ENCODE results near the gene TSHZ2.
"Not testable (repeated sequence)": the region's sequence is repeated elsewhere in the genome, so short reads cannot be mapped to it uniquely, and the experiment has no call there.

Gene TSHZ2

GRCh38 chr20:52963131-52963530, 9.0 kb upstream of the TSHZ2 start:
- TF ChIP-seq EZH2phosphoT487 (IDR thresholded peaks at IDR 0.05; ENCODE audit: low read depth) (no peak), CTCF (IDR thresholded peaks at IDR 0.05; ENCODE audit: low read depth, low read length) (no peak)
- Histone ChIP-seq H3K9ac (ENCODE audit: low read length) (no peak overlapping the region), H3K9me3 (ENCODE audit: insufficient read depth, low read length) (no peaks in the 10 kb centered on the region), H3K36me3 (replicated peaks; ENCODE audit: low read depth, low read length) (no peaks in the 10 kb centered on the region), H3K27me3 (ENCODE audit: low read depth, low read length) (no peaks in the 10 kb centered on the region), H2AFZ (ENCODE audit: low read depth, low read length) (no peak overlapping the region), H3K27ac (ENCODE audit: low read length) (no peak overlapping the region), H3K4me2 (ENCODE audit: low read length) (no peak overlapping the region), H3K4me1 (ENCODE audit: low read length) (peaks cover 18% of the 10 kb centered on the region), H3K79me2 (ENCODE audit: low read length) (no peaks in the 10 kb centered on the region), H3K4me3 (ENCODE audit: low read length) (no peak overlapping the region), H4K20me1 (ENCODE audit: insufficient read depth, low read length) (no peaks in the 10 kb centered on the region)

GRCh38 chr20:52964131-52964530, 8.0 kb upstream of the TSHZ2 start:
- Histone ChIP-seq H3K4me3 (ENCODE audit: low read length) (no peak overlapping the region), H3K27me3 (ENCODE audit: low read depth, low read length) (no peaks in the 10 kb centered on the region), H3K4me1 (ENCODE audit: low read length) (peaks cover 13% of the 10 kb centered on the region), H4K20me1 (ENCODE audit: insufficient read depth, low read length) (no peaks in the 10 kb centered on the region), H3K27ac (ENCODE audit: low read length) (no peak overlapping the region), H3K36me3 (replicated peaks; ENCODE audit: low read depth, low read length) (no peaks in the 10 kb centered on the region), H2AFZ (ENCODE audit: low read depth, low read length) (no peak overlapping the region), H3K79me2 (ENCODE audit: low read length) (no peaks in the 10 kb centered on the region), H3K9ac (ENCODE audit: low read length) (no peak overlapping the region), H3K9me3 (ENCODE audit: insufficient read depth, low read length) (no peaks in the 10 kb centered on the region), H3K4me2 (ENCODE audit: low read length) (no peak overlapping the region)
- TF ChIP-seq EZH2phosphoT487 (IDR thresholded peaks at IDR 0.05; ENCODE audit: low read depth) (no peak), CTCF (IDR thresholded peaks at IDR 0.05; ENCODE audit: low read depth, low read length) (no peak)

- no peak overlapping the region for H2AFZ ChIP-seq (ENCODE audit: low read depth, low read length)
- H3K79me2 ChIP-seq (ENCODE audit: low read length) = no peaks in the 10 kb centered on the region
- H3K36me3 ChIP-seq (replicated peaks; ENCODE audit: low read depth, low read length) = no peaks in the 10 kb centered on the region
- TF ChIP-seq CTCF (IDR thresholded peaks at IDR 0.05; ENCODE audit: low read depth, low read length) (no peak), EZH2phosphoT487 (IDR thresholded peaks at IDR 0.05; ENCODE audit: low read depth) (no peak)
- no peak overlapping the region for H3K4me3 ChIP-seq (ENCODE audit: low read length)
- H3K4me2 ChIP-seq (ENCODE audit: low read length) = no peak overlapping the region
- no peaks in the 10 kb centered on the region for H3K9me3 ChIP-seq (ENCODE audit: insufficient read depth, low read length)
- H3K9ac ChIP-seq (ENCODE audit: low read length) = no peak overlapping the region
- H4K20me1 ChIP-seq (ENCODE audit: insufficient read depth, low read length) = no peaks in the 10 kb centered on the region
- H3K4me1 ChIP-seq (ENCODE audit: low read length) = peaks cover 10% of the 10 kb centered on the region
- H3K27me3 ChIP-seq (ENCODE audit: low read depth, low read length) = no peaks in the 10 kb centered on the region
- no peak overlapping the region for H3K27ac ChIP-seq (ENCODE audit: low read length)
Measured at GRCh38 chr20:52965380-52965779, 6.8 kb upstream of the TSHZ2 start.

GRCh38 chr20:52965819-52966218, 6.3 kb upstream of the TSHZ2 start:
- Histone ChIP-seq H2AFZ (ENCODE audit: low read depth, low read length) (no peak overlapping the region), H3K27me3 (ENCODE audit: low read depth, low read length) (no peaks in the 10 kb centered on the region), H3K9me3 (ENCODE audit: insufficient read depth, low read length) (no peaks in the 10 kb centered on the region), H3K4me2 (ENCODE audit: low read length) (no peak overlapping the region), H3K36me3 (replicated peaks; ENCODE audit: low read depth, low read length) (no peaks in the 10 kb centered on the region), H3K79me2 (ENCODE audit: low read length) (no peaks in the 10 kb centered on the region), H3K9ac (ENCODE audit: low read length) (no peak overlapping the region), H4K20me1 (ENCODE audit: insufficient read depth, low read length) (no peaks in the 10 kb centered on the region), H3K4me3 (ENCODE audit: low read length) (no peak overlapping the region), H3K4me1 (ENCODE audit: low read length) (peaks cover 10% of the 10 kb centered on the region), H3K27ac (ENCODE audit: low read length) (no peak overlapping the region)
- no peak for TF ChIP-seq CTCF (IDR thresholded peaks at IDR 0.05; ENCODE audit: low read depth, low read length)
- TF ChIP-seq EZH2phosphoT487 (IDR thresholded peaks at IDR 0.05; ENCODE audit: low read depth) = no peak

- H3K4me2 ChIP-seq (ENCODE audit: low read length); H3K27me3 ChIP-seq (ENCODE audit: low read depth, low read length); H3K9ac ChIP-seq (ENCODE audit: low read length); H2AFZ ChIP-seq (ENCODE audit: low read depth, low read length); H3K9me3 ChIP-seq (ENCODE audit: insufficient read depth, low read length); H4K20me1 ChIP-seq (ENCODE audit: insufficient read depth, low read length); H3K36me3 ChIP-seq (replicated peaks; ENCODE audit: low read depth, low read length); H3K4me3 ChIP-seq (ENCODE audit: low read length); H3K79me2 ChIP-seq (ENCODE audit: low read length); H3K27ac ChIP-seq (ENCODE audit: low read length); H3K4me1 ChIP-seq (ENCODE audit: low read length): not testable (repeated sequence)
Measured at GRCh38 chr20:52966543-52966942, 5.6 kb upstream of the TSHZ2 start.
